ENCODE results near the gene RBM44.

Gene RBM44

DNA sequence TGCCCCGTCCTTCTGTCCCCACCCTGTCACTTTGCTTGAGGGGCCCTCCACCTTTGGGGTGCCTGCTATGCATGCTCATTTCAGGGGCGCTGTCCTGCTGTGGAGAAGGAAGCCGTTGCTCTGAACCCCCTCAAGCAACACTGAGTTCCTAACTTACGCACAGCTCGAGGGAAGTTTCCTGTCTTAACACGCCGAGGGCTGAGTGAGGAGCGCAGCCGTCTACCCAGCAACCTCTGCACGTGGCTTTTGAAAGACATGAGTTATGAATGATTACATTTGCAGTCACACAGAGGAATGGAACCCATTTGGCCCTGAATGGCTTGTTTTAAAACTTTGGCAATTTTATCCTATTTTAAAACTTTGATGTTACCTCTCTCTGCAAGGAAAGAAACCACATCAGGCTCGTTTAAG is 74.8 kb downstream of the RBM44 start:
- H3K27ac ChIP-seq: peak overlapping the region; percentile 100
- POLR2A ChIA-PET (ENCODE audit: low non-redundant PET): no interaction called here
- peak; percentile 85 for DNase-seq (ENCODE audit: low spot score)
- CTCF ChIA-PET: interaction anchor here (1.4 kb wide), 1 partner anchor 15 kb away, joined by 8 read pairs; no protein-coding TSS in a partner anchor
- TF ChIP-seq CTCF (conservative IDR thresholded peaks at IDR 0.05; ENCODE audit: low read depth): no peak

DNA sequence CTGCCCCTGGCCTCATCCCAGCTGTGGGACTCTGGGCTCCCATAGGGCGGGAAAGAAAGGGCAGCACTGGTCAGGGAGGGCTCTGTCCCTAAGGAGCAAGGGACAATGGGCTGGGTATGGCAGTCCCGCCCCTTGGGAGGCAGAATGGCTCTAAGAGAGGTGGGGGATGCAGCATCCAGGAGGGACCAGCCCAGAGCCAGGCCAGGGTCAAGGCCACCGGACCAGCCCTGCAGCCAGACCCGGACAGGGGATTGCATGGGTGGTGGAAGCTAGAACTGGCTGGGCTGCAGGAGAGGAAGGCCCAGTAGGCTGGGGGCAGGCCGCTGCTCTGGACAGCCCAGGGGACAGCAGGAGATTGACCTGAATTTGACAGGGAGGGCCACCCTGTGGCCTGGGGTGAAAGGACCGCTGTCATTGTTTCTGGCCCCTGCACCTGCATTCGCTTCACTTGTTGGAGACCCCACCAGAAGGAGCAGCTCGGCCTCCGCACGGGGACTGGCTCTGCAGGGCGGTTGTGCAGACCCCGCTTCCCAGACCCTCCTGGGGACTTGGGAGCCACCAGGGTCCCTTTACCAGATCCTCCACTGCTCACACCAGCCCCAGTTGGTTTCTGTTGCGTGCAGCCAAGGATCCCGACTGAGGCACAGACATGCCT is 75.4 kb downstream of the RBM44 start:
- ChIA-PET CTCF (interaction anchor here (1.4 kb wide), 1 partner anchor 16 kb away, joined by 8 read pairs; no protein-coding TSS in a partner anchor), POLR2A (ENCODE audit: low non-redundant PET) (no interaction called here)
- peak overlapping the region; percentile 100 for H3K27ac ChIP-seq
- TF ChIP-seq CTCF (conservative IDR thresholded peaks at IDR 0.05; ENCODE audit: low read depth): no peak
- no peak for DNase-seq (ENCODE audit: low spot score)

DNA sequence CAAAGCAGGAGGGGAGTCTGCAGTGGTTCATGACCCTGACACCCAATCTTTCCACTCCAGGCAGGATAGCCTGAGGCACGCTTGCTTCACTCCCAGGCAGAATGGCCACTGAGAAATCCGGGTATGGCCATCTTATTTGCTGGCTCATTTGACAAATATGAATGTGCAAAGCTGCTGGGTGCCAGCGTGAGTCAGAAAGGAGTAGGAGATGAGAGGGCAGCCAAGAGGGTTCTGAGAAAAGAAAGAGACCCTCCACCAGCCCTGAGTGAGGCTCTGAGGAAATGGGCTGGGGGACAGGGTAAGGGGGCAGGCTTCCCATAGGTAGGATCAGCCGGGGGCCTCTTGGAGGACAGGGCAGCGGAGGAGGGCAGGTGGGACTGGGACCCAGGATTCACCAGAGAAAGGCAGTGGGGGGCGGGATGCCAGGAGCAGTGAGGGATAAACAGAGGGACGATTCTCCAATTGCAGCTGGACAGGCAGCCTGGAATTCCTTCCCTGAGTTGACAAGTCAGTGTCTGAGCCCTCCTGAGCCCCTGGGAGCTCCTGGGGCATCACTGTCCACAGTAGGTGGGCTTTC is 76.1 kb downstream of the RBM44 start:
- ChIA-PET CTCF (no interaction called here), POLR2A (ENCODE audit: low non-redundant PET) (no interaction called here)
- H3K27ac ChIP-seq: peak overlapping the region; percentile 100
- peak; percentile 89 for DNase-seq (ENCODE audit: low spot score)
- TF ChIP-seq CTCF (conservative IDR thresholded peaks at IDR 0.05; ENCODE audit: low read depth): no peak

DNA sequence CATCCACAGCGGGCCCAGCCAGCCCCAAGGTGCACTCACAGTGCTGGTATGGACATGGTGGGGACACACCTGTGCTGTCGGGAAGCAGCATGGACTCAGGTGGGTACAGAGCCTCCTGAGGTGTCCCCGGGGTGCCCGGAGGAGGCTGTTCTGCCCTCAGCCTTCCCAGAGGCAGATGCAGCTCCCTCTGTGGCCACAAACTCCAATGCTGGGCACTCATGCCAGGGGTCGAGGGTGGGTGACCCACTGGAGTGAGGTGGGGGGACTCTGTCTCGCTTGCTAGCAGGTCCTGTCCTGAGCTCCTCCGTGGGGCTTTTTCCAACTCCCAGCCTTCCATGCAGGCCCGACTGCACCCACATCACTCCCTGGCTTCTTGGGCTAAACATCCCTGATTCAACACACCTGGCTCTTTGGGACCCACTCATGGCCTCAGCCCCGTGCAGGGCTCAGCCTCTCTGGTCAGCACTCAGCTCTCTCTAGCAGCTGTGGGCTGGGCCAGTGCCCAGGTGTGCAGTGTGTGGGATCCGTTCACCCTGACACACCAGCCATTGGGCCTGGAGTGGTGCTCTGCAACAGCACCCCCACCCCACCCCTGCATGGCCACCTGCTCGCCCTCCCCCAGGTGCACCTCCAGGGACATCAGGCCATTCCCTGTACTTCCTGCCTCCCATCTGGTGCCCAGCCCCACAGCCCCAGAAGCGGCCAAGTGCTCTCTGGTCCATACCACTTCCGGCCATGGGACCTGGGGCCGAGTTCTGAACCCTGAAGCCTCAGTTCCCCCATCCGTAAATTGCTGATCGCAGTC is 76.9 kb downstream of the RBM44 start:
- CTCF ChIA-PET: interaction anchor here (1.3 kb wide), 1 partner anchor 8 kb away, joined by 3 read pairs; no protein-coding TSS in a partner anchor

DNA sequence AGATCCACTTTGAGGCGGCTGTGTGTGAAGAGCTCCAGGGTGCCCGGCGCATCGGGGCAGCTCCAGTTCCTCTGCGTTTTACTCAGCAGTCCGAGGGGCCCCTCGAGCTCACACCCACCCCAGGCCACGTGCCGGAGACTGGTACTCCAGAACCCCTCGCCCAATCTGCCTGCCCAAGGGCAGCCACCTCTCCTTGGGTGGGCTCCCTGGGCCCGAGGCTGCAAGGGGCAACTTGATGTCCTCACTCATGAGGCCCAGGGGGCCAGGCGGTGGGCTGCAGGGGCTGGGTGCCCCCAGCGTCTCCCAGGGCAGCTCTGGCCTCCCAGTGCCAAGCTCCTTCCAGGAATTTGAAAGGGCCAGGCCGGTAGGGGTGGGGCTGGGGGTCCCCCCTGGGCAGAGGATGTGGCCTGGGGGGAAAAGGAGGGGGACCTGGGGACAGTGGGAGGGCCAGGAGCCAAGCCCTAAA is 77.5 kb downstream of the RBM44 start:
- peak overlapping the region; percentile 100 for H3K27ac ChIP-seq
- POLR2A ChIA-PET (ENCODE audit: low non-redundant PET): no interaction called here
- TF ChIP-seq CTCF (conservative IDR thresholded peaks at IDR 0.05; ENCODE audit: low read depth): no peak
- DNase-seq (ENCODE audit: low spot score): no peak
- CTCF ChIA-PET: interaction anchor here (1.3 kb wide), 1 partner anchor 9 kb away, joined by 3 read pairs; no protein-coding TSS in a partner anchor

More for the DNA sequence above, 76.9 kb downstream of the RBM44 start:
- POLR2A ChIA-PET (ENCODE audit: low non-redundant PET): no interaction called here
- no peak for DNase-seq (ENCODE audit: low spot score)
- TF ChIP-seq CTCF (conservative IDR thresholded peaks at IDR 0.05; ENCODE audit: low read depth): no peak
- peak overlapping the region; percentile 100 for H3K27ac ChIP-seq

- TF ChIP-seq CTCF (conservative IDR thresholded peaks at IDR 0.05; ENCODE audit: low read depth): no peak
- no peak for DNase-seq (ENCODE audit: low spot score)
- H3K27ac ChIP-seq: peak overlapping the region; percentile 100
- ChIA-PET CTCF (interaction anchor here (1.3 kb wide), 1 partner anchor 9 kb away, joined by 3 read pairs; no protein-coding TSS in a partner anchor), POLR2A (ENCODE audit: low non-redundant PET) (no interaction called here)
Measured at GRCh38 chr2:237876532-237876931, 78.0 kb downstream of the RBM44 start.

All from RWPE1 (cell line).